PC-3 (cell line): ENCODE measurements around the gene WDR55. TPM values are rescaled to one million over a fixed set of nuclear protein-coding genes. Genes with fewer than 3 reads are reported as not detected.

Source experiments
- ATAC-seq: fragments of 200-7000 bp; cut with Tn5 transposase; 2 replicates; pipeline ENCODE4 v1.9.1; 2020; ENCODE audit warnings: mild to moderate bottlenecking, moderate library complexity
- BruUV-seq: library from RNA; stranded (reverse); fragments of 400-500 nt; replicated peaks from 2 replicates; lab custom pipeline; 2021; lab: Mats Ljungman, UMichigan
- CTCF ChIA-PET: fragments of 300-600 bp; sonication (Branson Sonifier 250); formaldehyde crosslinking; loops from one replicate; lab custom pipeline; 2022; ENCODE audit warnings: antibody characterized with exemption; lab: Charles Lee
- POLR2A ChIA-PET: fragments of 300-600 bp; sonication (Branson Sonifier 250); formaldehyde crosslinking; loops from one replicate; lab custom pipeline; 2022; ENCODE audit warnings: antibody characterized with exemption; ENCODE audit not compliant: unreplicated experiment; lab: Charles Lee
- DNase-seq: peaks from one replicate; pipeline ENCODE4 v3.0.0-alpha.2; 2015
- H2AFZ ChIP-seq: fragments of 300-600 bp; sonication (generic); 2 replicates; pipeline ENCODE4 v1.6.0; 2016; ENCODE audit warnings: antibody characterized with exemption, low read length
- H3F3A ChIP-seq: fragments of 300-600 bp; sonication (generic); one replicate; pipeline ENCODE4 v1.6.0; 2017; ENCODE audit warnings: antibody characterized with exemption, low read length, control low read depth, mild to moderate bottlenecking; ENCODE audit not compliant: unreplicated experiment
- H3K27ac ChIP-seq: fragments of 300-600 bp; sonication (generic); 2 replicates; pipeline ENCODE4 v1.5.1; 2016; ENCODE audit warnings: mild to moderate bottlenecking, low read length
- H3K27me3 ChIP-seq: fragments of 300-600 bp; sonication (generic); 2 replicates; pipeline ENCODE4 v1.6.1; 2016; ENCODE audit warnings: low read length, mixed read lengths
- H3K36me3 ChIP-seq: fragments of 300-600 bp; sonication (generic); 2 replicates; pipeline ENCODE4 v1.6.1; 2016; ENCODE audit warnings: low read depth, mixed run types, low read length, mixed read lengths
- H3K4me1 ChIP-seq: fragments of 300-600 bp; sonication (generic); 2 replicates; pipeline ENCODE4 v1.5.1; 2016; ENCODE audit warnings: low read length; ENCODE audit not compliant: insufficient read depth
- H3K4me2 ChIP-seq: fragments of 300-600 bp; sonication (generic); 2 replicates; pipeline ENCODE4 v1.6.0; 2016; ENCODE audit warnings: low read length
- H3K4me3 ChIP-seq: fragments of 300-600 bp; sonication (generic); 2 replicates; pipeline ENCODE4 v1.5.1; 2016; ENCODE audit warnings: mild to moderate bottlenecking, low read length, mixed read lengths
- H3K79me2 ChIP-seq: fragments of 300-600 bp; sonication (generic); 2 replicates; pipeline ENCODE4 v1.6.1; 2017; ENCODE audit warnings: low read length, mixed read lengths
- H3K9ac ChIP-seq: fragments of 300-600 bp; sonication (generic); 2 replicates; pipeline ENCODE4 v1.6.0; 2016; ENCODE audit warnings: mild to moderate bottlenecking, low read length
- H3K9me2 ChIP-seq: fragments of 300-600 bp; sonication (generic); replicated peaks from 2 replicates; pipeline ENCODE4 v1.6.1; 2016; ENCODE audit warnings: mixed run types, low read length, mixed read lengths
- H3K9me3 ChIP-seq: fragments of 300-600 bp; sonication (generic); 2 replicates; pipeline ENCODE4 v1.6.1; 2016; ENCODE audit warnings: low read length, mixed read lengths
- H4K20me1 ChIP-seq: fragments of 300-600 bp; sonication (generic); 2 replicates; pipeline ENCODE4 v1.6.1; 2016; ENCODE audit warnings: low read length, mixed read lengths
- EZH2 ChIP-seq: fragments of 300-600 bp; sonication (generic); IDR thresholded peaks from one replicate; pipeline ENCODE4 v1.6.1; 2017; ENCODE audit warnings: antibody characterized with exemption, mild to moderate bottlenecking, low read length; ENCODE audit not compliant: unreplicated experiment
- EZH2phosphoT487 ChIP-seq: fragments of 300-600 bp; sonication (generic); IDR thresholded peaks from 2 replicates; pipeline ENCODE4 v1.6.1; 2018; ENCODE audit warnings: mild to moderate bottlenecking, antibody characterized with exemption, low read length, borderline replicate concordance
- intact Hi-C: fragments of 100-400 bp; cut with micrococcal nuclease; formaldehyde crosslinking; loops from 2 replicates; pipeline ENCODE4 v1.9.0; 2023
- total RNA-seq: library from RNA; depleted of rRNA; stranded (reverse); fragments of >200 nt; gene quantifications from 2 replicates; pipeline ENCODE4 v1.2.3, GENCODE V29; 2014
- TF ChIP-seq, protein P1 (sequence below): fragments of 300-600 bp; sonication (generic); conservative IDR thresholded peaks from 2 replicates; pipeline ENCODE4 v1.5.1; 2017; ENCODE audit warnings: antibody characterized with exemption, low read depth, mild to moderate bottlenecking, low read length

WDR55 gene
- total RNA-seq, 1 experiment from 2014 or later: 21.2 TPM

DNA sequence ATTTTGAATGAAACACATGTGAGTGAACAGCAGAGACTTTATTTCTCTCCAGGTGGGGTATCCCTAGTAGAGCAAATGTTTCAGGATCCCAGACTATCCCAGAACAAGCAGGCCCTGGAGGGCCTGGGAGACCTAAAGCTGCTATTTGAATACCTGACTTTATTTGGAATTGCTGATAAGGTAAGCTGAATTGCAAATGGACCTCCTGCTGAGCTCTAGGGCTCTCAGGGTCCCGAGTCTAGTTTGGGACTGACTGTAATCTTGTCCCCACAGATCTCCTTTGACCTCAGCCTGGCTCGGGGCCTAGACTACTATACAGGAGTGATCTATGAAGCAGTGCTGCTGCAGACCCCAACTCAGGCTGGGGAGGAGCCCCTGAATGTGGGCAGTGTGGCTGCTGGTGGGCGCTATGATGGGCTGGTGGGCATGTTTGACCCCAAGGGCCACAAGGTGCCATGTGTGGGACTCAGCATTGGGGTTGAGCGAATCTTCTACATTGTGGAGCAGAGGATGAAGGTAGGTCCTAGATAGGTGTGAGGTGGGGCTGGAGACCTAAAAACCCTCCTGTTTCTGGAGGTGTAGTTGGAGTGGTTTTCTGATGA lies 32.3 kb downstream of the WDR55 start:
- CTCF ChIA-PET: no interaction called here
- peaks cover 35% of the 10 kb centered on the region for H3K36me3 ChIP-seq
- POLR2A ChIA-PET: interaction anchor here (0.6 kb wide), 1 partner anchor 14 kb away, joined by 10 read pairs; no protein-coding TSS in a partner anchor

DNA sequence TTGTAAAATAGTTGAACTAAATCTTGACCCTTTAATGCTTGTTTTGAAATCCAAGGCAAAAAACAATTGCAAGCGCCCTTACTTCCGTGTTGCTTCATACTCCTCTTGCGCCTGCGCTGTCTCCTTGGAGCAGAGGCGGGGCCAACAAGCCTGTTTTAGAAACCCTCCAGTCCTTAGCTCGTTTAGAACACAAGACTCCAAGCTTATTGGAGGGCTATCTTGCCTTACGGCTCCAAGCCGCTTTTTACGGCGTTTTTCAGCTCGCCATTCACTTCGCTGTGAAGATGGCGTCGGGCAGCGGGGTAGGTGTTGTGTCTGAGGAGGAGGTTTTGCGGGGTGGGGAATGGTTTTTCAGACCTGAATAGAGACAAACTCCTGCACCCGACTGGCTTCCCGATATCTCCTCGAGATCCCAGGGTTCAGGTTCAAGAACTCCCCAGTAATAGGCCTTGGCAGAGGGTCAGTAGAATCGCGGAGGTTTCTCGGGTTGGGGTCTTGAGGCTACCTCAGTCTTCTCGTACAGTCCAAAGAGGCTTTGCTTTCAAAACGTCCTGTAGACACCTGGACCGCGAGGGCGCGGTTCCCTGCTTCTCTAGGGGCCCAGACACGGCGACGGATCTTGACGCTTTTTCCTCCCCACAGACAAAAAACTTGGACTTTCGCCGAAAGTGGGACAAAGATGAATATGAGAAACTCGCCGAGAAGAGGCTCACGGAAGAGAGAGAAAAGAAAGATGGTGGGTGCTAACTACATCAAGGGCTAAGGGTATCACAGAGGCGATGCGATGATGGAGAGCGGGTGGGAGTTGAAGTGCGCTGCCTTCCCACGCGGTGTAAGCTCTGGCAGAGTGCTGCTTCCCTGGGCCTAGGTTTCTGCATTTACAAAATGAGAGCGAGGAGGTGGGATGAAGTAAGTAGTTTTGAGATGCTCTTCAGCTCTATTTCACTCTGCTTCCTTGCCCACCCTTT lies 35.8 kb downstream of the WDR55 start, which contains the start of gene ZMAT2:
TSS of gene ZMAT2 (plus strand) at position 271 of the 968 bp plus-strand sequence. CDS start at position 285, 14 bp downstream.
- Histone ChIP-seq H3K27me3 (no peaks in the 10 kb centered on the region), H3K36me3 (peaks cover 50% of the 10 kb centered on the region), H3K27ac (no peak within 1 kb of the TSS), H3K9me3 (no peaks in the 10 kb centered on the region), H3K9ac (peak within 1 kb of the TSS; percentile 77), H3K79me2 (peaks cover 19% of the 10 kb centered on the region), H2AFZ (peak within 1 kb of the TSS; percentile 72), H3K4me3 (peak within 1 kb of the TSS; percentile 90), H3K4me2 (peak within 1 kb of the TSS; percentile 88), H4K20me1 (no peaks in the 10 kb centered on the region), H3K9me2 (no peaks in the 10 kb centered on the region), H3F3A (no peaks in the 10 kb centered on the region), H3K4me1 (peaks cover 6% of the 10 kb centered on the region)
- TF ChIP-seq, protein P1, sequence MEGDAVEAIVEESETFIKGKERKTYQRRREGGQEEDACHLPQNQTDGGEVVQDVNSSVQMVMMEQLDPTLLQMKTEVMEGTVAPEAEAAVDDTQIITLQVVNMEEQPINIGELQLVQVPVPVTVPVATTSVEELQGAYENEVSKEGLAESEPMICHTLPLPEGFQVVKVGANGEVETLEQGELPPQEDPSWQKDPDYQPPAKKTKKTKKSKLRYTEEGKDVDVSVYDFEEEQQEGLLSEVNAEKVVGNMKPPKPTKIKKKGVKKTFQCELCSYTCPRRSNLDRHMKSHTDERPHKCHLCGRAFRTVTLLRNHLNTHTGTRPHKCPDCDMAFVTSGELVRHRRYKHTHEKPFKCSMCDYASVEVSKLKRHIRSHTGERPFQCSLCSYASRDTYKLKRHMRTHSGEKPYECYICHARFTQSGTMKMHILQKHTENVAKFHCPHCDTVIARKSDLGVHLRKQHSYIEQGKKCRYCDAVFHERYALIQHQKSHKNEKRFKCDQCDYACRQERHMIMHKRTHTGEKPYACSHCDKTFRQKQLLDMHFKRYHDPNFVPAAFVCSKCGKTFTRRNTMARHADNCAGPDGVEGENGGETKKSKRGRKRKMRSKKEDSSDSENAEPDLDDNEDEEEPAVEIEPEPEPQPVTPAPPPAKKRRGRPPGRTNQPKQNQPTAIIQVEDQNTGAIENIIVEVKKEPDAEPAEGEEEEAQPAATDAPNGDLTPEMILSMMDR: no peak
- TF ChIP-seq EZH2phosphoT487: no peak
- TF ChIP-seq EZH2: no peak
- CTCF ChIA-PET: interaction anchor here (0.6 to 0.7 kb wide), 2 partner anchors 20 to 885 kb away, joined by 3 to 6 read pairs; no protein-coding TSS in a partner anchor
- intact Hi-C loops: no loop called here
- ATAC-seq (peak; percentile 99), DNase-seq (peak; percentile 94)
- POLR2A ChIA-PET: interaction anchor here (0.6 to 1.0 kb wide), 6 partner anchors 9 to 192 kb away, joined by 3 to 20 read pairs (median 6); partner anchors contain the start of genes HARS1, HARS2, IK and NDUFA2
- BruUV-seq: TSS peak; percentile 75

More for the DNA sequence above, 32.3 kb downstream of the WDR55 start:
- TF ChIP-seq EZH2phosphoT487 (no peak), EZH2 (no peak)
- TF ChIP-seq, protein P1: no peak
- H2AFZ ChIP-seq: no peak overlapping the region
- H3K9me2 ChIP-seq: no peaks in the 10 kb centered on the region
- H3K79me2 ChIP-seq: peaks cover 44% of the 10 kb centered on the region
- H3K4me3 ChIP-seq: no peak overlapping the region
- H3F3A ChIP-seq: no peaks in the 10 kb centered on the region
- no peak for DNase-seq
- no peak for ATAC-seq
- H3K9ac ChIP-seq: no peak overlapping the region
- no TSS peak for BruUV-seq
- peaks cover 9% of the 10 kb centered on the region for H3K4me1 ChIP-seq
- H3K4me2 ChIP-seq: no peak overlapping the region
- intact Hi-C loops: no loop called here
- H3K27me3 ChIP-seq: no peaks in the 10 kb centered on the region
- no peak overlapping the region for H3K27ac ChIP-seq
- no peaks in the 10 kb centered on the region for H4K20me1 ChIP-seq
- no peaks in the 10 kb centered on the region for H3K9me3 ChIP-seq
